H1 (cell line): ENCODE measurements around the gene RPL13A. TPM values are rescaled to one million over a fixed set of nuclear protein-coding genes. Genes with fewer than 3 reads are reported as not detected.

Source experiments
- CEBPB ChIP-seq: IDR thresholded peaks from 2 replicates; pipeline ENCODE4 v1.6.1; 2012; ENCODE audit warnings: low read depth, low read length
- KDM4A ChIP-seq: IDR thresholded peaks from one replicate; pipeline ENCODE4 v1.7.1; 2012; ENCODE audit warnings: low read depth, mild to moderate bottlenecking, moderate library complexity, low read length, inconsistent platforms; ENCODE audit not compliant: severe bottlenecking
- SP4 ChIP-seq: IDR thresholded peaks from 2 replicates; pipeline ENCODE4 v1.6.1; 2012; ENCODE audit warnings: low read length, inconsistent platforms
- TAF7 ChIP-seq: optimal IDR thresholded peaks from 2 replicates; pipeline ENCODE3; 2011; ENCODE audit warnings: low read depth, mild to moderate bottlenecking, inconsistent platforms, low read length, moderate library complexity, borderline replicate concordance
- polyA plus RNA-seq, 7 experiments: library from polyadenylated mRNA; depleted of rRNA in 3 of 7; stranded (reverse) in 5 of 7; unstranded in 2 of 7; fragments of >200 nt in 5 of 7; fragments of 200-250 nt in 2 of 7; gene quantifications; 1 replicate in 5 of 7; 2 replicates in 1 of 7; 4 replicates in 1 of 7; pipeline versions ENCODE4 v1.2.1 to v1.2.3, GENCODE V29; 2011 to 2013; ENCODE audit warnings: missing spikeins in 2 of 7, mixed read lengths in 2 of 7
- total RNA-seq: library from RNA; stranded (reverse); fragmentation: NEBNext Ultra II Directional; extraction: Animal tissue kit (Norgen Biotek cat#: 25700); gene quantifications from 2 replicates; pipeline ENCODE4 v1.2.1, GENCODE V29; 2021

The RPL13A gene
- total and polyA plus RNA-seq, 2 of the 8 experiments (the other 6 are each of a cell fraction or from before 2014, with no cell fraction given): 3,305 to 8,868 TPM

DNA sequence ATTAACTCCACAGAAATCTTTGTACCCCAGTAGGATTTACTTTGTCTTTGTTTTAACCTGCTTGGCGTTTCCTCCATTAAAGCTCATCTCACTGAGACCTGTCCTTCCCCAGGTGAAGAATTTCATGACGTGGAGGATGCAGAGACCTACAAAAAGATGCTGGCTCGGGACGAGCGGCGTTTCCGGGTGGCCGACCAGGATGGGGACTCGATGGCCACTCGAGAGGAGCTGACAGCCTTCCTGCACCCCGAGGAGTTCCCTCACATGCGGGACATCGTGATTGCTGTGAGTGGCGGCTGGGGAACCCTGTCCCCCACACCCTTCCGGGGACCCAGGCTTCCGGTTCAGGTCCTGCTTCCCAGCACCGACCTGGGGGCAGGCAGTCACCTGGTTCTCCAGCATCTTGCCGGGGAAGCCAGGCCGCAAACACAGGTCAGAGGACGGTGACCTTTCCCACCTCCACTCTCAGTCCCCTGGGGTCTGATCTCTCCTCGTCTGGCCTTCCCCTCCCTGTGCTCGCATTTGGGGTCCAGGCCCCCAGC is 49.6 kb downstream of the RPL13A start (continued):
- TF ChIP-seq SP4 (no peak), CEBPB (no peak), KDM4A (no peak), TAF7 (no peak)
- TF ChIP-seq, all 59 proteins: peak for 0
